ENCODE data around the gene VTI1A. TPM values are rescaled to one million over a fixed set of nuclear protein-coding genes. Genes with fewer than 3 reads are reported as not detected.

Gene VTI1A
- total and polyA plus RNA-seq, 2 of the 8 experiments (the other 6 are each of a cell fraction or from before 2014, with no cell fraction given): 6.0 to 20.0 TPM

DNA sequence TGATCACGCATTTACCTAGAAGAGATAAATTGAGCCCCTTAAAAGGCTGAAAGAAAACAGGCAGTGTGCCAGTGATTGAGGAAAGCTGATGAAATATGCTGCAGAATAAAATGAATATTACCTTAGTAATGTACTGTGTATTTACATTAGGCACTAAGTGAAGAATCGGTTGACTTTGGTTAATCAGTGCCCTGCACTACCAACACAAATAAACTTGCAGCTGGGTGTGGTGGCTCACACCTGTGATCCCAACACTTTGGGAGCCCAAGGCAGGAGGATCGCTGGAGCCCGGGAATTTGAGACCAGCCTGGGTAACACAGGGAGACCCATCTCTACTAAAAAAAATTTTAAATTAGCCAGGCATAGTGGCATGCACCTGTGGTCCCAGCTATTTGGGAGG lies 354.7 kb downstream of the VTI1A start (continued):
- TF ChIP-seq, protein P1, sequence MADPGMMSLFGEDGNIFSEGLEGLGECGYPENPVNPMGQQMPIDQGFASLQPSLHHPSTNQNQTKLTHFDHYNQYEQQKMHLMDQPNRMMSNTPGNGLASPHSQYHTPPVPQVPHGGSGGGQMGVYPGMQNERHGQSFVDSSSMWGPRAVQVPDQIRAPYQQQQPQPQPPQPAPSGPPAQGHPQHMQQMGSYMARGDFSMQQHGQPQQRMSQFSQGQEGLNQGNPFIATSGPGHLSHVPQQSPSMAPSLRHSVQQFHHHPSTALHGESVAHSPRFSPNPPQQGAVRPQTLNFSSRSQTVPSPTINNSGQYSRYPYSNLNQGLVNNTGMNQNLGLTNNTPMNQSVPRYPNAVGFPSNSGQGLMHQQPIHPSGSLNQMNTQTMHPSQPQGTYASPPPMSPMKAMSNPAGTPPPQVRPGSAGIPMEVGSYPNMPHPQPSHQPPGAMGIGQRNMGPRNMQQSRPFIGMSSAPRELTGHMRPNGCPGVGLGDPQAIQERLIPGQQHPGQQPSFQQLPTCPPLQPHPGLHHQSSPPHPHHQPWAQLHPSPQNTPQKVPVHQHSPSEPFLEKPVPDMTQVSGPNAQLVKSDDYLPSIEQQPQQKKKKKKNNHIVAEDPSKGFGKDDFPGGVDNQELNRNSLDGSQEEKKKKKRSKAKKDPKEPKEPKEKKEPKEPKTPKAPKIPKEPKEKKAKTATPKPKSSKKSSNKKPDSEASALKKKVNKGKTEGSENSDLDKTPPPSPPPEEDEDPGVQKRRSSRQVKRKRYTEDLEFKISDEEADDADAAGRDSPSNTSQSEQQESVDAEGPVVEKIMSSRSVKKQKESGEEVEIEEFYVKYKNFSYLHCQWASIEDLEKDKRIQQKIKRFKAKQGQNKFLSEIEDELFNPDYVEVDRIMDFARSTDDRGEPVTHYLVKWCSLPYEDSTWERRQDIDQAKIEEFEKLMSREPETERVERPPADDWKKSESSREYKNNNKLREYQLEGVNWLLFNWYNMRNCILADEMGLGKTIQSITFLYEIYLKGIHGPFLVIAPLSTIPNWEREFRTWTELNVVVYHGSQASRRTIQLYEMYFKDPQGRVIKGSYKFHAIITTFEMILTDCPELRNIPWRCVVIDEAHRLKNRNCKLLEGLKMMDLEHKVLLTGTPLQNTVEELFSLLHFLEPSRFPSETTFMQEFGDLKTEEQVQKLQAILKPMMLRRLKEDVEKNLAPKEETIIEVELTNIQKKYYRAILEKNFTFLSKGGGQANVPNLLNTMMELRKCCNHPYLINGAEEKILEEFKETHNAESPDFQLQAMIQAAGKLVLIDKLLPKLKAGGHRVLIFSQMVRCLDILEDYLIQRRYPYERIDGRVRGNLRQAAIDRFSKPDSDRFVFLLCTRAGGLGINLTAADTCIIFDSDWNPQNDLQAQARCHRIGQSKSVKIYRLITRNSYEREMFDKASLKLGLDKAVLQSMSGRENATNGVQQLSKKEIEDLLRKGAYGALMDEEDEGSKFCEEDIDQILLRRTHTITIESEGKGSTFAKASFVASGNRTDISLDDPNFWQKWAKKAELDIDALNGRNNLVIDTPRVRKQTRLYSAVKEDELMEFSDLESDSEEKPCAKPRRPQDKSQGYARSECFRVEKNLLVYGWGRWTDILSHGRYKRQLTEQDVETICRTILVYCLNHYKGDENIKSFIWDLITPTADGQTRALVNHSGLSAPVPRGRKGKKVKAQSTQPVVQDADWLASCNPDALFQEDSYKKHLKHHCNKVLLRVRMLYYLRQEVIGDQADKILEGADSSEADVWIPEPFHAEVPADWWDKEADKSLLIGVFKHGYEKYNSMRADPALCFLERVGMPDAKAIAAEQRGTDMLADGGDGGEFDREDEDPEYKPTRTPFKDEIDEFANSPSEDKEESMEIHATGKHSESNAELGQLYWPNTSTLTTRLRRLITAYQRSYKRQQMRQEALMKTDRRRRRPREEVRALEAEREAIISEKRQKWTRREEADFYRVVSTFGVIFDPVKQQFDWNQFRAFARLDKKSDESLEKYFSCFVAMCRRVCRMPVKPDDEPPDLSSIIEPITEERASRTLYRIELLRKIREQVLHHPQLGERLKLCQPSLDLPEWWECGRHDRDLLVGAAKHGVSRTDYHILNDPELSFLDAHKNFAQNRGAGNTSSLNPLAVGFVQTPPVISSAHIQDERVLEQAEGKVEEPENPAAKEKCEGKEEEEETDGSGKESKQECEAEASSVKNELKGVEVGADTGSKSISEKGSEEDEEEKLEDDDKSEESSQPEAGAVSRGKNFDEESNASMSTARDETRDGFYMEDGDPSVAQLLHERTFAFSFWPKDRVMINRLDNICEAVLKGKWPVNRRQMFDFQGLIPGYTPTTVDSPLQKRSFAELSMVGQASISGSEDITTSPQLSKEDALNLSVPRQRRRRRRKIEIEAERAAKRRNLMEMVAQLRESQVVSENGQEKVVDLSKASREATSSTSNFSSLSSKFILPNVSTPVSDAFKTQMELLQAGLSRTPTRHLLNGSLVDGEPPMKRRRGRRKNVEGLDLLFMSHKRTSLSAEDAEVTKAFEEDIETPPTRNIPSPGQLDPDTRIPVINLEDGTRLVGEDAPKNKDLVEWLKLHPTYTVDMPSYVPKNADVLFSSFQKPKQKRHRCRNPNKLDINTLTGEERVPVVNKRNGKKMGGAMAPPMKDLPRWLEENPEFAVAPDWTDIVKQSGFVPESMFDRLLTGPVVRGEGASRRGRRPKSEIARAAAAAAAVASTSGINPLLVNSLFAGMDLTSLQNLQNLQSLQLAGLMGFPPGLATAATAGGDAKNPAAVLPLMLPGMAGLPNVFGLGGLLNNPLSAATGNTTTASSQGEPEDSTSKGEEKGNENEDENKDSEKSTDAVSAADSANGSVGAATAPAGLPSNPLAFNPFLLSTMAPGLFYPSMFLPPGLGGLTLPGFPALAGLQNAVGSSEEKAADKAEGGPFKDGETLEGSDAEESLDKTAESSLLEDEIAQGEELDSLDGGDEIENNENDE (IDR thresholded peaks at IDR 0.05; ENCODE audit: insufficient replicate concordance, low read length): no peak
- TF ChIP-seq POU5F1 (IDR thresholded peaks at IDR 0.05; ENCODE audit: low read depth, low read length): no peak
- TF ChIP-seq, protein P2, sequence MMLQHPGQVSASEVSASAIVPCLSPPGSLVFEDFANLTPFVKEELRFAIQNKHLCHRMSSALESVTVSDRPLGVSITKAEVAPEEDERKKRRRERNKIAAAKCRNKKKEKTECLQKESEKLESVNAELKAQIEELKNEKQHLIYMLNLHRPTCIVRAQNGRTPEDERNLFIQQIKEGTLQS (IDR thresholded peaks at IDR 0.05; ENCODE audit: insufficient read depth, low read depth, low read length): no peak
